Stimulated activated CD8-positive, alpha-beta memory T cell treated with anti-CD3 and anti-CD28 coated beads, Interleukin-2, amount 100 ng/mL, for 48 hours (primary cell): Measurements from ENCODE around the gene PUSL1.

Experiments used
- DNase-seq, 2 donors: peaks; one replicate each; pipeline ENCODE4 v3.0.0-alpha.2; 2020; ENCODE audit warnings: low read depth in 2 of 2

Gene PUSL1

DNA sequence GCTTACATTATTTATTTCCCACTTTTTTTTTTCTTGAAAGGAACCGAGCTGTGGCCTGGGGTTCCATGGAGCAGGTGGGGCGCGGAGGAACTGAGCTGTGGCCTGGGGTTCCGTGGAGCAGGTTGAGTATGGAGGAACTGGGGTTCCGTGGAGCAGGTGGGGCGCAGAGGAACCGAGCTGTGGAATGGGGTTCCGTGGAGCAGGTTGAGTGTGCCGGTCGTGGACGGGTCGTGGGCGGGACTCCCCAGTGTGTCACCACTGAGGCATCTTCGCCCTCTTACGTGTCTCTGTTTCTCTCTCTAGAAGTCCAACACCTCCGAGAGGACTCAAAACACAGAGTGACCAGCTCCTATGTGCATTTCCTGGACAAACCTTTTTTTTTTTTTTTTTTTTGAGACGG, 29.4 kb upstream of the PUSL1 start:
- no peak for DNase-seq

DNA sequence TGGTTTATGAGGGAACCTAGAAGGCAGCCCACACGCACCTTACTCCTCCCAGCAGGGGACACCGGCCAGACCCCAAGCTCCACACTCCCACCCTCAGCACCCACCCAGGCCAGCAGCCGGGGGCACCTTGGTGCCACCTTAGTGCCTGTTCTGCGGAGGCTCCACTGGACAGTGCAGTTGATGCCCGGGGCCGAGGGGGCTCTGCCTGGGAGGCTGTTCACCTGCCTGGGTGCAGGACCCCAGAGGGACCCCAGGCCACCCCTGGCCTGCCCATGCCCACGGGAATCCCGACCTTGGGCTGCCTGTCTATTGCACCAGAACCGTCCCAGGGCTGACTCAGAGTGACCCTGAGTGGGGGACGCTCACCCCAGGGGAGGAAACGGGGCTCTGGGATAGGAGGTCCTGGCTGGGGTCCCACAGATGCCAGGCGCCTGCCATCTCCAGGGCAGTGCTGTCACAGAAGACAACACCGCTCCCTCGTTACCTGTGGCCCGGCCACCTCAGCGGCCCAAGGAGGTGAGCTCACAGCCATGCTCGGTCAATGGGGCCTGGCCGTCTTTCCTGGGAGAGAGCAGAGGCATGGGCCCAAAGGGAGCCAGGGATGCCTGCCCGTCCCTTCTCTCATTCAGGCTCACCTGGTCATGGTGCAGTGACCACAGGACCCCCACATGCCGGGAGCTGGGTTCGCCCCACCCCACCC, 27.5 kb upstream of the PUSL1 start:
- DNase-seq: no peak

GRCh38 chr1:1281533-1282321, 26.7 kb upstream of the PUSL1 start:
- DNase-seq: no peak

DNA sequence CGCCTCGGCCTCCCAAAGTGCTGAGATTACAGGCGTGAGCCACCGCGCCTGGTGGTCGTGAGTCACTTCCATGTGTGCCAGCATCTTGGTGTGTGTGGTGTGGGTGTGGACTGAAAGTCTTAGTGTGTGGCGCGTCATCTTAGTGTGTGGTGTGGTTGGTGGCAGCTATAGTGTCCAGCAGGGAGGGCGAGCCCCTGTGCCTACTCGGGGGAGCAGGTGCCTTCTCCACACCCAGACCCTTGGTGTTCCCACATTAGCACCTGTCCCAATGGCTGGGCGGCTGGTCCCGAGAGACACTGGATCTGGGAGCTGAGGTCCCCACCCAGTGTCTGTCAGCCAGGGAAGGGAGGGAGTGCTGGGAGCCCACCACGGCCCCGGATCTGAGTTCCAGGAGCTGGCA, 25.4 kb upstream of the PUSL1 start:
- DNase-seq: peak in 1 of 2 donors; percentile 31

- DNase-seq: no peak
Observed at GRCh38 chr1:1283821-1284220, 24.6 kb upstream of the PUSL1 start.

GRCh38 chr1:1284221-1285101, 23.9 kb upstream of the PUSL1 start:
- DNase-seq: no peak

- no peak for DNase-seq
Observed at GRCh38 chr1:1285102-1285571, 23.3 kb upstream of the PUSL1 start.

GRCh38 chr1:1285611-1286311, 22.6 kb upstream of the PUSL1 start:
- no peak for DNase-seq

- DNase-seq: no peak
Observed at GRCh38 chr1:1286313-1287261, 21.8 kb upstream of the PUSL1 start.

GRCh38 chr1:1287288-1288110, 20.9 kb upstream of the PUSL1 start:
- no peak for DNase-seq

GRCh38 chr1:1290238-1290731, 18.1 kb upstream of the PUSL1 start:
- DNase-seq: peak in 1 of 2 donors; percentile 51

DNA sequence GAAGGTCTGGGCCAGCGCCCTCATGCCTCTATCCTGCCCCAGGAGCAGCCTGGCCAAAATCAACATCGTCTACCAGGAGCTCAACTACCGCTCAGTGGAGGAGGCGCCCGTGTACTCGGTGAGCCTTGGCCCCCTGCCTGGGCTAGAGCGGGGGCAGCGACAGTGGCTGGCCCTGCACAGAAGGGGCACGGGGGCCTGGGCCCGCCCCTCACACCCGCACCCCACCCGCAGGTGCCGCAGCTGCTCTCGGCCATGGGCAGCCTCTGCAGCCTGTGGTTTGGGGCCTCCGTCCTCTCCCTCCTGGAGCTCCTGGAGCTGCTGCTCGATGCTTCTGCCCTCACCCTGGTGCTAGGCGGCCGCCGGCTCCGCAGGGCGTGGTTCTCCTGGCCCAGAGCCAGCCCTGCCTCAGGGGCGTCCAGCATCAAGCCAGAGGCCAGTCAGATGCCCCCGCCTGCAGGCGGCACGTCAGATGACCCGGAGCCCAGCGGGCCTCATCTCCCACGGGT, 17.3 kb upstream of the PUSL1 start:
- no peak for DNase-seq

GRCh38 chr1:1291548-1292441, 16.6 kb upstream of the PUSL1 start:
- no peak for DNase-seq

DNA sequence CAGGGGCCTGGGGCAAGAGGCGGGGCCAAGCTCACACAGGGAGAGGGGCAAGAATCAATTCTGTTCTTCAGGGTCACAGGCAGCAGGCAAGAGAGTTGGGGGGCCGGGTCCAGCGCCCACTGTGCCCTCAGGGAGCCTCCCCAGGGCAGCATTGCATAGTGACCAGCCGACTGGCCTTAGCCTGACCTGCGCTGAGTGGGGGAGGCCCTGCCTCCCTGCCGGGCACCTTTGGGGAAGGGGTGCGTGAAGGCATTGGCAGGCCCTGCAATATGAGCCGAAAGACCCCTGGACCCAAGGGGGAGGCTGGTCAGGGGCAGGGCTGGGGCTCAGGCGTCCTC, 16.0 kb upstream of the PUSL1 start:
- DNase-seq: no peak

DNA sequence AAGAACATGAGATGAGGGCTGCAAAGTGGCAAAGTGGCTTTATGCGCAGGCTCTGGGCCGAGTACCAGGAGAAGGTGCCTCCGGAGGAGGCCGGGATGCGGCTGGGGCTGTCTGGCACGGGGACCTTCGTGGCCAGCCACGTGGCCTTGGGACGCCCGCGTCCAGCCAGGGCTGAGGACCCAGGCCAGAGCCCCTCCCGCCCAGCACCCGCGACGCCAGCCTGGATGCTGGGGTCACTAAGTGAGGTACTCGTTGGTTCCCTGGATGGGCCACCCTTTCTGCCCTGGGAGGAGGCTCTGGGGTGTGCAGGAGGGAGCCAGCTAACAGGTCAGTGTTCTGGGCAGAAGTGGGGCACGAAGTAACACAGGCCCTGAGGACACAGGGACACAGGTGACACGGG, 15.5 kb upstream of the PUSL1 start:
- no peak for DNase-seq

DNA sequence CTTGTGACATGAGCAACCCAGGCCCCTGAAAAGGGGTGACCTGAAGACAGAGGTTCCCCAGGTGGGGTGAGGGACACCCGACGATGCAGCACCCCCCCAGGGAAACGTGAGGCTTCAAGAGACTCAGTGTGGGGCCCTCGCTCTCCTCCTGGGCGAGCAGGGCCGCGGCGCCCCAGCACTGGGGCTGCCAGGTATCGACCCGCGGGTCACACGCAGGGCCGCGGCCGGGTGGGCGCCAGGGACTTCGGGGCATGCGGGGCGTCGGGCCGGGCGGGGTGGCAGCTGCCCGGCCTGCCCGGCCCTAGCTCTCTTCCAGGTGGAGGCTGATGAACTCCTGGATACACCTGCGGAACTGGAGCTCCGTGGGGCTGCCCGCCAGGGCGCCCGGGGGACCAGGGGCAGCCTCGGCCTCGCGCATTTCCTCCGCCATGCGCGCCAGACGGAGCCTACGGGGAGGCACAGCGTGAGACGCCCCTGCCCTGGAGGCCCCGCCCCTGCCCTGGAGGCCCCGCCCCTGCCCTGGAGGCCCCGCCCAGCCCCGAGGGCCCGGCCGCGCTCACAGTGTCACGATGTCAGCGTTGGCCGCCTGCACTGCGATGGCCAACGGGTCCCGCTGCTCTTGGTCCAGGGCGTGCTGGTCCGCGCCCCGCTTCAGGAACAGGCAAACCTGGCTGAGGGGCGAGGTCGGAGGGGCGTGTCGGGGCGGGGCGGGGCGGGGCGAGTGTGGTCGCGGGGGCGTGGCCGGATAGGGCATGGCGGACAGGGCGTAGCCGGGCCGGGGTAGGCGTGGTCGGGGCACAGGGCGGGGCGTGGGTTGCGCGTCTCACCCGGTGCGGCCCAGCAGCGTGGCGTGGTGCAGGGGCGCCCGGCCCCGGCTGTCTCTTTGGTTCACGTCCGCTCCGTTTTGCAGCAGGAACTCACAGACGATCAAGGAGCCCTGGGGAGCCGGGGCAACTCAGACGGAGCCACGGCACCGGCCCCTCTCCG, 14.8 kb upstream of the PUSL1 start:
- DNase-seq: no peak
